Gastroesophageal sphincter (tissue), 3 donors: ENCODE data around the gene WFDC6.

Source experiments
- POLR2A ChIP-seq, 2 donors: fragments of 450-650 bp; IDR thresholded peaks; one replicate each; pipeline ENCODE4 v1.6.1; 2017; ENCODE audit warnings: antibody characterized with exemption in 2 of 2, mild to moderate bottlenecking in 2 of 2, moderate library complexity in 1 of 2
- TF ChIP-seq, protein P1 (sequence below), 4 experiments: fragments of 200-600 bp in 2 of 4; fragments of 450-650 bp in 2 of 4; sonication (generic) in 1 of 4; IDR thresholded peaks; one replicate each; pipeline ENCODE4 v1.5.1; 2017 to 2019; ENCODE audit warnings: antibody characterized with exemption in 4 of 4, mild to moderate bottlenecking in 2 of 4, moderate library complexity in 2 of 4

DNA sequence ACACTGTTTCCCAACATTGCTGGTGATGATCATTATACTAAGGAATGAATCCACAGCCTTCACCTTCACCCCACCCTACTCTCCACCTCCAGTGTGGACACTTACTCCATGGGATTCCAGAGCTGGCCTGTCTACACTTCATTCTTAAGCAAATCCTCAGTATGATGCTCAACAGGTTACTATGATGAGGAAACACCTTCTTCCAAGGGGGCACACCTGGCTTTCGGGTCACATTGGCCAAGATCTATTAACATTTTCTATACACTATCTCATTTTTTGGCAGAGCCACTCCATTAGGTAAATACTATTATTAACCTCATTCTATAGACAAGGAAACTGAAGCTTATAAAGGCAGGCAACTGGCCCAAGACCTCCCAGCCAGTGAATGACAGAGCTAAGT lies 15.9 kb upstream of the WFDC6 start:
- TF ChIP-seq, protein P1, sequence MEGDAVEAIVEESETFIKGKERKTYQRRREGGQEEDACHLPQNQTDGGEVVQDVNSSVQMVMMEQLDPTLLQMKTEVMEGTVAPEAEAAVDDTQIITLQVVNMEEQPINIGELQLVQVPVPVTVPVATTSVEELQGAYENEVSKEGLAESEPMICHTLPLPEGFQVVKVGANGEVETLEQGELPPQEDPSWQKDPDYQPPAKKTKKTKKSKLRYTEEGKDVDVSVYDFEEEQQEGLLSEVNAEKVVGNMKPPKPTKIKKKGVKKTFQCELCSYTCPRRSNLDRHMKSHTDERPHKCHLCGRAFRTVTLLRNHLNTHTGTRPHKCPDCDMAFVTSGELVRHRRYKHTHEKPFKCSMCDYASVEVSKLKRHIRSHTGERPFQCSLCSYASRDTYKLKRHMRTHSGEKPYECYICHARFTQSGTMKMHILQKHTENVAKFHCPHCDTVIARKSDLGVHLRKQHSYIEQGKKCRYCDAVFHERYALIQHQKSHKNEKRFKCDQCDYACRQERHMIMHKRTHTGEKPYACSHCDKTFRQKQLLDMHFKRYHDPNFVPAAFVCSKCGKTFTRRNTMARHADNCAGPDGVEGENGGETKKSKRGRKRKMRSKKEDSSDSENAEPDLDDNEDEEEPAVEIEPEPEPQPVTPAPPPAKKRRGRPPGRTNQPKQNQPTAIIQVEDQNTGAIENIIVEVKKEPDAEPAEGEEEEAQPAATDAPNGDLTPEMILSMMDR (IDR thresholded peaks at IDR 0.05), result no peak
- no peak for TF ChIP-seq POLR2A (IDR thresholded peaks at IDR 0.05)
